HG02981 (cell line): ENCODE data around the gene LYG2.
"Not testable (repeated sequence)": the region's sequence is repeated elsewhere in the genome, so short reads cannot be mapped to it uniquely, and the experiment has no call there.

Source experiments
- ATAC-seq: cut with Tn5 transposase; IDR thresholded peaks from one replicate; pipeline ENCODE4 v1.9.1; 2021; ENCODE audit warnings: mild to moderate bottlenecking, moderate library complexity; ENCODE audit not compliant: unreplicated experiment

Gene LYG2

GRCh38 chr2:99201959-99202678 is 53.3 kb downstream of the LYG2 start:
- no peak for ATAC-seq

- ATAC-seq = no peak
Measured at GRCh38 chr2:99200076-99200800, 55.2 kb downstream of the LYG2 start.

GRCh38 chr2:99198103-99198841 is 57.2 kb downstream of the LYG2 start:
- no peak for ATAC-seq

- not testable (repeated sequence) for ATAC-seq
Measured at GRCh38 chr2:99192364-99192763, 63.1 kb downstream of the LYG2 start.
